Measurements from ENCODE around the gene TNNC1.
A peak's percentile ranks its signal among the peaks of the same experiment; 100 is the strongest.

TNNC1 gene

GRCh38 chr3:52428151-52429005 is 25.5 kb downstream of the TNNC1 start:
- no peak overlapping the region for H3K27ac ChIP-seq (ENCODE audit: insufficient read depth, low read depth, low read length, poor library complexity, severe bottlenecking)
- 30 to 36% methylated on average over 7 of the region's 7 CpGs for WGBS, 2 experiments

GRCh38 chr3:52423173-52423572 is 30.7 kb downstream of the TNNC1 start:
- 75 to 78% methylated on average over 5 of the region's 5 CpGs for WGBS, 2 experiments
- H3K36me3 ChIP-seq (ENCODE audit: control insufficient read depth, insufficient read depth, low read length): no peaks in the 10 kb centered on the region

More at GRCh38 chr3:52428151-52429005, 25.5 kb downstream of the TNNC1 start:
- H3K4me1 ChIP-seq (ENCODE audit: control insufficient read depth, insufficient read depth, low read length): peaks cover 5% of the 10 kb centered on the region
- no peaks in the 10 kb centered on the region for H3K9me3 ChIP-seq (ENCODE audit: control insufficient read depth, low read length)
- H3K27me3 ChIP-seq (ENCODE audit: control insufficient read depth, insufficient read depth, low read length, poor library complexity, severe bottlenecking): no peaks in the 10 kb centered on the region
- H3K36me3 ChIP-seq (ENCODE audit: control insufficient read depth, insufficient read depth, low read length): no peaks in the 10 kb centered on the region
- no peak overlapping the region for H3K4me3 ChIP-seq (ENCODE audit: insufficient read depth, low read depth, low read length)

GRCh38 chr3:52422669-52423068 is 31.2 kb downstream of the TNNC1 start:
- Histone ChIP-seq H3K27ac (ENCODE audit: insufficient read depth, low read depth, low read length, poor library complexity, severe bottlenecking) (no peak overlapping the region), H3K4me3 (ENCODE audit: insufficient read depth, low read depth, low read length) (no peak overlapping the region), H3K27me3 (ENCODE audit: control insufficient read depth, insufficient read depth, low read length, poor library complexity, severe bottlenecking) (no peaks in the 10 kb centered on the region), H3K36me3 (ENCODE audit: control insufficient read depth, insufficient read depth, low read length) (no peaks in the 10 kb centered on the region), H3K9me3 (ENCODE audit: control insufficient read depth, low read length) (no peaks in the 10 kb centered on the region), H3K4me1 (ENCODE audit: control insufficient read depth, insufficient read depth, low read length) (no peaks in the 10 kb centered on the region)
- 87 to 89% methylated on average over 3 of the region's 3 CpGs for WGBS, 2 experiments

More at GRCh38 chr3:52423173-52423572, 30.7 kb downstream of the TNNC1 start:
- Histone ChIP-seq H3K27me3 (ENCODE audit: control insufficient read depth, insufficient read depth, low read length, poor library complexity, severe bottlenecking) (no peaks in the 10 kb centered on the region), H3K9me3 (ENCODE audit: control insufficient read depth, low read length) (no peaks in the 10 kb centered on the region), H3K4me1 (ENCODE audit: control insufficient read depth, insufficient read depth, low read length) (no peaks in the 10 kb centered on the region), H3K4me3 (ENCODE audit: insufficient read depth, low read depth, low read length) (no peak overlapping the region), H3K27ac (ENCODE audit: insufficient read depth, low read depth, low read length, poor library complexity, severe bottlenecking) (no peak overlapping the region)

- WGBS, 2 experiments: 81 to 89% methylated on average over 2 of the region's 2 CpGs
- H3K36me3 ChIP-seq (ENCODE audit: control insufficient read depth, insufficient read depth, low read length): no peaks in the 10 kb centered on the region
- H3K27me3 ChIP-seq (ENCODE audit: control insufficient read depth, insufficient read depth, low read length, poor library complexity, severe bottlenecking): no peaks in the 10 kb centered on the region
- no peaks in the 10 kb centered on the region for H3K4me1 ChIP-seq (ENCODE audit: control insufficient read depth, insufficient read depth, low read length)
- no peak overlapping the region for H3K4me3 ChIP-seq (ENCODE audit: insufficient read depth, low read depth, low read length)
- peak overlapping the region; percentile 21 for H3K27ac ChIP-seq (ENCODE audit: insufficient read depth, low read depth, low read length, poor library complexity, severe bottlenecking)
- no peaks in the 10 kb centered on the region for H3K9me3 ChIP-seq (ENCODE audit: control insufficient read depth, low read length)
Observed at GRCh38 chr3:52420388-52420787, 33.5 kb downstream of the TNNC1 start.

- no peaks in the 10 kb centered on the region for H3K9me3 ChIP-seq (ENCODE audit: control insufficient read depth, low read length)
- WGBS, 2 experiments: 96 to 97% methylated on average over 2 to 3 of the region's 3 CpGs
Observed at GRCh38 chr3:52415800-52416199, 38.0 kb downstream of the TNNC1 start.

GRCh38 chr3:52408466-52408865 is 45.4 kb downstream of the TNNC1 start:
- no peak overlapping the region for H3K4me3 ChIP-seq (ENCODE audit: insufficient read depth, low read depth, low read length)
- peaks cover 16% of the 10 kb centered on the region for H3K4me1 ChIP-seq (ENCODE audit: control insufficient read depth, insufficient read depth, low read length)
- H3K36me3 ChIP-seq (ENCODE audit: control insufficient read depth, insufficient read depth, low read length): peaks cover 39% of the 10 kb centered on the region
- H3K27me3 ChIP-seq (ENCODE audit: control insufficient read depth, insufficient read depth, low read length, poor library complexity, severe bottlenecking): peaks cover 5% of the 10 kb centered on the region
- no peaks in the 10 kb centered on the region for H3K9me3 ChIP-seq (ENCODE audit: control insufficient read depth, low read length)
- WGBS, 2 experiments: 93 to 96% methylated on average over 8 of the region's 8 CpGs
- H3K27ac ChIP-seq (ENCODE audit: insufficient read depth, low read depth, low read length, poor library complexity, severe bottlenecking): no peak overlapping the region

More at GRCh38 chr3:52415800-52416199, 38.0 kb downstream of the TNNC1 start:
- Histone ChIP-seq H3K36me3 (ENCODE audit: control insufficient read depth, insufficient read depth, low read length) (no peaks in the 10 kb centered on the region), H3K27me3 (ENCODE audit: control insufficient read depth, insufficient read depth, low read length, poor library complexity, severe bottlenecking) (peaks cover 5% of the 10 kb centered on the region), H3K4me3 (ENCODE audit: insufficient read depth, low read depth, low read length) (no peak overlapping the region), H3K27ac (ENCODE audit: insufficient read depth, low read depth, low read length, poor library complexity, severe bottlenecking) (no peak overlapping the region), H3K4me1 (ENCODE audit: control insufficient read depth, insufficient read depth, low read length) (peaks cover 8% of the 10 kb centered on the region)

- H3K4me3 ChIP-seq (ENCODE audit: insufficient read depth, low read depth, low read length): no peak overlapping the region
- peaks cover 16% of the 10 kb centered on the region for H3K4me1 ChIP-seq (ENCODE audit: control insufficient read depth, insufficient read depth, low read length)
- H3K36me3 ChIP-seq (ENCODE audit: control insufficient read depth, insufficient read depth, low read length): peaks cover 45% of the 10 kb centered on the region
- peaks cover 5% of the 10 kb centered on the region for H3K27me3 ChIP-seq (ENCODE audit: control insufficient read depth, insufficient read depth, low read length, poor library complexity, severe bottlenecking)
- H3K27ac ChIP-seq (ENCODE audit: insufficient read depth, low read depth, low read length, poor library complexity, severe bottlenecking): no peak overlapping the region
- 92 to 96% methylated on average over 3 of the region's 3 CpGs for WGBS, 2 experiments
- no peaks in the 10 kb centered on the region for H3K9me3 ChIP-seq (ENCODE audit: control insufficient read depth, low read length)
Observed at GRCh38 chr3:52407779-52408178, 46.1 kb downstream of the TNNC1 start.

GRCh38 chr3:52406791-52407510 is 46.9 kb downstream of the TNNC1 start:
- Histone ChIP-seq H3K27me3 (ENCODE audit: control insufficient read depth, insufficient read depth, low read length, poor library complexity, severe bottlenecking) (peaks cover 5% of the 10 kb centered on the region), H3K36me3 (ENCODE audit: control insufficient read depth, insufficient read depth, low read length) (peaks cover 52% of the 10 kb centered on the region), H3K9me3 (ENCODE audit: control insufficient read depth, low read length) (no peaks in the 10 kb centered on the region), H3K27ac (ENCODE audit: insufficient read depth, low read depth, low read length, poor library complexity, severe bottlenecking) (no peak overlapping the region), H3K4me3 (ENCODE audit: insufficient read depth, low read depth, low read length) (no peak overlapping the region), H3K4me1 (ENCODE audit: control insufficient read depth, insufficient read depth, low read length) (peaks cover 16% of the 10 kb centered on the region)
- WGBS, 2 experiments: 96 to 97% methylated on average over 20 of the region's 20 CpGs

GRCh38 chr3:52406231-52406661 is 47.6 kb downstream of the TNNC1 start:
- H3K9me3 ChIP-seq (ENCODE audit: control insufficient read depth, low read length): no peaks in the 10 kb centered on the region
- WGBS, 2 experiments: 94 to 97% methylated on average over 11 of the region's 11 CpGs
- peaks cover 52% of the 10 kb centered on the region for H3K36me3 ChIP-seq (ENCODE audit: control insufficient read depth, insufficient read depth, low read length)
- H3K27me3 ChIP-seq (ENCODE audit: control insufficient read depth, insufficient read depth, low read length, poor library complexity, severe bottlenecking): peaks cover under 1% of the 10 kb centered on the region
- H3K27ac ChIP-seq (ENCODE audit: insufficient read depth, low read depth, low read length, poor library complexity, severe bottlenecking): no peak overlapping the region
- H3K4me3 ChIP-seq (ENCODE audit: insufficient read depth, low read depth, low read length): no peak overlapping the region
- peaks cover 10% of the 10 kb centered on the region for H3K4me1 ChIP-seq (ENCODE audit: control insufficient read depth, insufficient read depth, low read length)

GRCh38 chr3:52405601-52406110 is 48.2 kb downstream of the TNNC1 start:
- Histone ChIP-seq H3K36me3 (ENCODE audit: control insufficient read depth, insufficient read depth, low read length) (peaks cover 52% of the 10 kb centered on the region), H3K27ac (ENCODE audit: insufficient read depth, low read depth, low read length, poor library complexity, severe bottlenecking) (no peak overlapping the region), H3K27me3 (ENCODE audit: control insufficient read depth, insufficient read depth, low read length, poor library complexity, severe bottlenecking) (no peaks in the 10 kb centered on the region), H3K9me3 (ENCODE audit: control insufficient read depth, low read length) (no peaks in the 10 kb centered on the region), H3K4me1 (ENCODE audit: control insufficient read depth, insufficient read depth, low read length) (peaks cover 9% of the 10 kb centered on the region), H3K4me3 (ENCODE audit: insufficient read depth, low read depth, low read length) (no peak overlapping the region)
- 93 to 95% methylated on average over 4 of the region's 4 CpGs for WGBS, 2 experiments

Data from ectodermal cell (in vitro differentiated cells).